H1 (cell line): ENCODE data around the gene NIN. TPM values are rescaled to one million over a fixed set of nuclear protein-coding genes. Genes with fewer than 3 reads are reported as not detected.

Source experiments
- CBX5 ChIP-seq: fragments of 300-800, 300-1000 bp; sonication (generic); IDR thresholded peaks from 2 replicates; pipeline ENCODE4 v1.7.1; 2016; ENCODE audit warnings: antibody characterized with exemption, low read length, low read depth
- CEBPB ChIP-seq: IDR thresholded peaks from 2 replicates; pipeline ENCODE4 v1.6.1; 2012; ENCODE audit warnings: low read depth, low read length
- CHD2 ChIP-seq: IDR thresholded peaks from 2 replicates; pipeline ENCODE4 v1.6.1; 2012; ENCODE audit warnings: low read length, improper control_type of control experiment
- CHD7 ChIP-seq: fragments of 300-600 bp; sonication (generic); IDR thresholded peaks from 2 replicates; pipeline ENCODE4 v1.7.1; 2012; ENCODE audit warnings: low read length, moderate library complexity, mild to moderate bottlenecking, inconsistent platforms; ENCODE audit not compliant: insufficient replicate concordance
- FOSL1 ChIP-seq: IDR thresholded peaks from 2 replicates; pipeline ENCODE4 v1.6.1; 2011; ENCODE audit warnings: mild to moderate bottlenecking, low read depth, low read length, moderate library complexity; ENCODE audit not compliant: insufficient read depth
- GTF2F1 ChIP-seq: IDR thresholded peaks from 2 replicates; pipeline ENCODE4 v1.6.1; 2012; ENCODE audit warnings: low read depth, low read length, improper control_type of control experiment, borderline replicate concordance
- HDAC2 ChIP-seq, 2 experiments: fragments of 300-600 bp in 1 of 2; sonication (generic) in 1 of 2; IDR thresholded peaks; 2 replicates each; pipeline ENCODE4 v1.6.1; 2011 to 2012; ENCODE audit warnings: low read depth in 2 of 2, low read length in 2 of 2, mild to moderate bottlenecking in 2 of 2, moderate library complexity in 2 of 2, borderline replicate concordance in 1 of 2, inconsistent platforms in 1 of 2
- JUND ChIP-seq: IDR thresholded peaks from 2 replicates; pipeline ENCODE4 v1.6.1; 2011; ENCODE audit warnings: mild to moderate bottlenecking, improper control_type of control experiment, low read length
- POLR2AphosphoS5 ChIP-seq: IDR thresholded peaks from 2 replicates; pipeline ENCODE4 v1.6.1; 2011; ENCODE audit warnings: low read depth, low read length
- polyA plus RNA-seq, 7 experiments: library from polyadenylated mRNA; depleted of rRNA in 3 of 7; stranded (reverse) in 5 of 7; unstranded in 2 of 7; fragments of >200 nt in 5 of 7; fragments of 200-250 nt in 2 of 7; gene quantifications; 1 replicate in 5 of 7; 2 replicates in 1 of 7; 4 replicates in 1 of 7; pipeline versions ENCODE4 v1.2.1 to v1.2.3, GENCODE V29; 2011 to 2013; ENCODE audit warnings: missing spikeins in 2 of 7, mixed read lengths in 2 of 7
- total RNA-seq: library from RNA; stranded (reverse); fragmentation: NEBNext Ultra II Directional; extraction: Animal tissue kit (Norgen Biotek cat#: 25700); gene quantifications from 2 replicates; pipeline ENCODE4 v1.2.1, GENCODE V29; 2021
- TF ChIP-seq, protein P1 (sequence below): IDR thresholded peaks from 2 replicates; pipeline ENCODE4 v1.6.1; 2011; ENCODE audit warnings: low read depth, mild to moderate bottlenecking, low read length; ENCODE audit not compliant: insufficient read depth

NIN gene
- total and polyA plus RNA-seq, 2 of the 8 experiments (the other 6 are each of a cell fraction or from before 2014, with no cell fraction given), result 3.2 to 21.3 TPM

DNA sequence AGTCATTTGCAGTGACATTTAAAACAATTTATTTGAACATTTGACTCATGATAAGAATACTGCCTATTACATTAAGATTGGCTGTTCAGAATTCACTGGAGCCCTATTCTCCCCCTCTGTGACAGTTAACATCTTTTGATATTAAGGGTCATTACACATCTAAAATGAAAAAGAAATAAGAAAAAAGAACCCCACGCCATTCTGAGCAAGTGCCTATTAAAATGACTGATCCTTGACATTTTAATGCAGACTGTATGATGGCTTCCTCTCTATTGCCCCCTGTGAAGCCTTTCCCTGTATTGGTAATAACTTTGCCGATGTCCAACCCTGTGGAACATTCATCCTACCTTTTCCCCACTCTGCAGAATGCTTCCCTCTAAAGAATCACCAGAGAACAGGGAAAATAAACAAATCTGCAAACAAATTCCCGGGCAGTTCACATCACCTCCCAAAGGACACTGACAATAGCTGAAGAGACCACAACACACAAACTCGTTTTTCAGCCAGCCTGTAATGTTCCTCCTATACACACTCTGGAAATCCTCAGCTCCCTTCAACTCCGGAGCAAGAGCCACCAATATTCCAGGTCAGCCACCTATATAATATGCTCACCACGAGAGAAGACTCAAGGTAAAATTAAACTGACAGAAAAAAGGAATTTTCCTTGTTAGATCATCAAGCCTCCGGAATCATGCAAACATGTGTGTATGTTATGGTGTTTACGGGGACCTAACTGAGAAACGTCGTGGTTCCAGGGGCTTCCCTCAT lies 2.1 kb downstream of the NIN start (continued):
- TF ChIP-seq CHD7 (no peak), JUND (no peak), CEBPB (no peak), CBX5 (no peak), GTF2F1 (no peak), POLR2AphosphoS5 (no peak), HDAC2 (IDR thresholded peaks at IDR 0.05; ENCODE audit: borderline replicate concordance in 1 of 2, low read depth in 2 of 2, low read length in 2 of 2) (no peak), CHD2 (no peak), FOSL1 (no peak)
- TF ChIP-seq, protein P1, sequence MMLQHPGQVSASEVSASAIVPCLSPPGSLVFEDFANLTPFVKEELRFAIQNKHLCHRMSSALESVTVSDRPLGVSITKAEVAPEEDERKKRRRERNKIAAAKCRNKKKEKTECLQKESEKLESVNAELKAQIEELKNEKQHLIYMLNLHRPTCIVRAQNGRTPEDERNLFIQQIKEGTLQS, result no peak
